HG03520 (cell line): ENCODE data around the gene ZGRF1.
"Not testable (repeated sequence)": the region's sequence is repeated elsewhere in the genome, so short reads cannot be mapped to it uniquely, and the experiment has no call there.

Experiments used
- ATAC-seq: cut with Tn5 transposase; IDR thresholded peaks from one replicate; pipeline ENCODE4 v1.9.1; 2021; ENCODE audit warnings: mild to moderate bottlenecking, moderate library complexity; ENCODE audit not compliant: unreplicated experiment

The ZGRF1 gene

DNA sequence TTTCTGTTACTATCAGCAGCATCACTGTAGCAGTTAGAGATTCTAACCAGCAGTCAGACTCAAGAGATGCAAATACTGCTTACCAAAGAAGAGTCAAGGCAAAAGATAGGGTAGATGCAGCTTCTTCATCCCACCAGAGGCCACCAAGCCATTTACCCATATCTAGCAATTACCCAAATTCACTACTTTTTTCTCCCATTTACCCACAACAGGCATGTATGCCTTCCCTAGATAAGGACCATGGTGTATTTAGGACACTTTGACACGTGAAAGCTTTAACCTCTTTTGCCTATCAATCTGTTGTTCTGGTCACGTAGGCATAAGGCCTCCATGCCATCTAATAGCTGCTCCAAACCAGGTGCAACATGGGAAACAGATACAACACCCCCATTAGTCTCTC lies 5.8 kb upstream of the ZGRF1 start:
- no peak for ATAC-seq

DNA sequence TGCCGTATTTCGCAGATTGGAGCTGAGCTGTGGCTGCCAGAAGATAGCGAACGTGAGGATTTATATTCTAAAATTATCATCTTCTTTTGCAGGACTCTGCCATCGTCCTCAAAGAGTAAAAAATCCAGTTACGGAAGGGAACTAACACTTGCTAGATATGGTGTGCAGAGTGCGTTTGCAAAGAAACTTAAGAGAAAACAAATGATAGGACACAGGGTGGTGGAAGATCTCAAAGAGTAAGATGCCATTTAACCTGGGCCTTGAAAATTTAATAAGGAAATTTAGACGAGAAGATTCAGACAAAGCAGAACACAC lies 800 bp upstream of the ZGRF1 start:
- ATAC-seq = no peak

DNA sequence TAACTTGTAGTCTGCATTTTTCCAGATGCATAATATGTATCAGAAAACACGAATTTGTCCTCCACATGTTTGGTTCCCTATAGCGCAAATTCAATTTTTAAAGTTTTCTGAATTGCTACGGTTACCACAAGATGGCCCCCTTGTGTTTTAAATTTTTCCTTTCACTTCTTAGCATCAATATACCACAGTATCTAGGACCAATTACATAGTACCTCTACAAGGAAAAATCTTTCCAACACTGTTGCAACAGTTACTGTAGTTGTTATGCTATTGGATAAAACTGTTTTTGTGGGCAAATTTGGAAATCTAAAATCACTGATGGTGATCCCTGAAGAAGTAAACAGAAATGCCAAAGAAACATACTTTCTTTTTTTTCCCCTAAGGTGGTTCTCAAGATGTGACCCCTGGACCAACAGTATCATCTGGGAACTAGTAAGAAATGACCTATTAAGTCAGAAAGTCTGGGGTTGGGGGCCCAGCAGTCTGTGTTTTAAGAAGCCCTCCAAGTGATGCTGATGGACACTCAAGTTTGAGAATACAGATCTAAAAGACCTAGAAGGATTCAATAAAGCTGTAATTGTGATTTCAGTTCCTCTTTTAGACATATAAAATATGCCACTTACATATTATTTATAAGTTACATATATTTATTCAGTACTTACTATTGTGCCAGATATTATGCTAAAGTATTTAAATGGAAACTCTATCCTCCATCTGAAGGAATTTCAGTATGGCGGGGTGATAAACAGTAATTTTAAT lies 3.1 kb downstream of the ZGRF1 start:
- no peak for ATAC-seq

DNA sequence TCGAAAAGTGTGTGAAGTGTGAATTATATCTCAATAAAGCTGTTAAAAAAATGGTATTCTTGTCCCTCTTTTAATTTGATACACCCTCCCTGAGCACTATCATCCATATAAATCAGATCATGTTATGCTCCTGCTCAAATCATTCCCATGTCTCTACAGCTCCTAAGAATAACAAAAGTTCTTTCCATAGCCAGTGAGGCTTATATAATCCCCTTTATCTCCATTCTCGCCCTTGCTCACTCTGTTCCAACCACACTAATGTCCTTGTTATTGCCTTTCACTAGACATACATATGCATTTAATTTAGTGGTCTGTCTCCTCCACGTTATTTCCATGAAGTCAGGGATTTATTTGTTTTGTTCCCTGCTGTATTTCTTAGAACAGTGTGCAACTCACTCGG lies 10.5 kb downstream of the ZGRF1 start:
- ATAC-seq = no peak

DNA sequence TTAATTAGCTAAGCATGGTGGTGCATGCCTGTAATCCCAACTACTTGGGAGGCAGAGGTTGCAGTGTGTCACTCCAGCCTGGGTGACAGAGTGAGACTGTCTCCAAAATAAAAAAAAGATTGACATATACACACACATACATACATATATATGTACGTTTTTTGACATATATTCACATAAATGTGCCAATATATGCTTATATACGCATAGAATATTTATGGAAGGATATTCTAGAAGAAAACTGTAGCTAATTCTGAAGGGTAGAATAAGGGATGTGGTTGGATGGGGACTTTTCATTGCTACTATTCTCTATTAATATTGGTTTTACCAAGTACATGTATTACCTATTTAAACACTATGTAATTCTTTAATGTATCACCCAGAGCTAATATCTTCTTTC lies 19.7 kb downstream of the ZGRF1 start:
- ATAC-seq = no peak

DNA sequence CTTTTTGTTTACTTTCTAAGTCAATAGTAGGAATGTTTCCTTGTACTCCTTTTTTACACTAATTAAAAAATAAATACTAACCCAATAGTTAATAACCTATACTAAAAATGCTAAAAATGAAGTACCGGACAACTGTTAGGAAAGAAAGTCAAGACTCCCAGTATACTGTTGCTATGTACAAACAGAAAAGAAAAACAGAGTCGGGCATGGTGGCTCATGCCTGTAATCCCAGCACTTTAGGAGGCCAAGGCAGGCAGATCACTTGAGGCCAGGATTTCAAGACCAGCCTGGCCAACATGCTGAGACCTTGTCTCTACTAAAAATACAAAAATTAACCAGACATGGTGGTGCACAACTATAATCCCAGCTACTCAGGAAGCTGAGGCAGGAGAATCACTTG lies 23.9 kb downstream of the ZGRF1 start:
- not testable (repeated sequence) for ATAC-seq

DNA sequence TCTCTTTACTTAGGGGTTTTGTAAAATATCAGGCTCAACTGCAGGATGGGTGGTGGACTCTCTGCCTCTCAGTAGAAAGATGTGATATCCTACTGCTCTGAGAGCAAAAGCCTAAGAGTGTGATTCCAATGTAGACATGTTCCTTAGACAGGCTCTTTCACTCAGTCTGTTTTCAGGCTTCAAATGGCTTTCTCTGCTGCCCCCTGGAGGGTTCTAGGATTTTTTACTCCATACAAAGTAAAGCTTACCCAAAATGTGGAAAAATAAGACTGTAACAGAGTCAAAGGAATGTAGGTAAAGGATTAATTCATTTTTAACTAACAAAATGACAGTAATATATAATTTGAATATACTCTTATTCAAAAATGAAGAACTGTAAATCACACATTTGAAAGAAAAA lies 32.1 kb downstream of the ZGRF1 start:
- no peak for ATAC-seq

DNA sequence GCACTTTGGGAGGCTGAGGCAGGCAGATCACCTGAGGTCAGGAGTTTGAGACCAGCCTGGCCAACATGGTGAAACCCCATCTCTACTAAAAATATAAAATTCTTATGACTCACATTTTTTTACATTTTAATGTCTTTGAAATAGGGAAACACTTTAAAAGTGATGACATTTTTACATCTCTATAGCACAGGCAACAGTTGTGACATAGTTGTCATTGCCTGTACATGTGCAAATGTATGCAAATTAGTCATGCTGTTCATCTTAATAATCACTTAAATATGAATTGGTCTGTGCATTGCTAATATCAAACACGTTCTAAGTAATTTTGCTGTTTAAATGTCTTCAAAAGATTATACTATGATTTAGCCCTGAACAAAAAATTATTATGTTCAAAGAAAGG lies 41.7 kb downstream of the ZGRF1 start:
- no peak for ATAC-seq

DNA sequence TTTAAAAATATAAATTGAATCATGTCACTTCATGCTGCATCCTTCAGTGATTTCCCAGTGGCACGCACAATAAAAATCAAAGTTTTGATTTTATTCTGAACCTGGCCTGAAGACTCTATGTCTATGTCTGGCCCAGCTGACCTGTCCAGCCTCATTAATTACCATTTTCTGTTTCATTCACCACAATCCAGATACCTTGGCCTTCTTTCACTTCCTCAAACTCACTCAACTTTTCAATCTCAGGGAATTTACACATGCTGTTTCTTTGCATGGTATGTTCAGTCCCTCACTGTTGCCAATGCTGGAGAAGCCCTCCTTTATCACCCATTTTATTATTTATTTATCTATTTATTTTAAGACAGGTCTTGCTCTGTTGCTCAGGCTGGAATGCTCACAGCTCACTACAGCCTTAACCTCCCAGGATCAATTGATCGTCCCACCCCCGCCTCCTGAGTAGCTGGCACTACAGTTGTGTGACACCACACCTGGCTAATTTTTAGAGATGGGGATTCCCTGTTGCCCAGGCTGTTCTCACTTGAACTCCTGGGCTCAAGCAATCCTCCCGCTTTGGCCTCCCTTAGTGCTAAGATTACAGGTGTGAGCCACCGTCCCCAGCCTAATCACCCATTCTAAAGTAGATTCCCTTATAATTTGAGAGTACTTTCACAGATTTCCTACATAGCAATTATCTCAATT lies 43.1 kb downstream of the ZGRF1 start:
- ATAC-seq = no peak

DNA sequence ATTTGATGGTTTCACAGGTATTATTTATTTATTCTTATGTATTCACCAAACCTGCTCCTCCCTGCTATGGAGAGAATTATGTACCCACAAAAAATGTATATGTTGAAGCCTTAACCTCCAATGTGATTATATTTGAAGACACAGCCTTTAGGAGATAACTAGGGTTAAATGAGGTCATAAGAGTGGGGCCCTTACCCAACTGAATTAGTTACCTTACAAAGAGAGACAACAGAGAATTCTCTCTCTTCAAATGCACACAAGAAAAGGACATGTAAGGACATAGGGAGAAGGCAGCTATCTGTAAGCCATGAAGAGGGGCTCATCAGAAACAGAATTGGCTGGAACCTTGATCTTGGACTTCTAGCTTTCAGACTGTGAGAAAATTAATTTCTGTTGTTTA lies 44.0 kb downstream of the ZGRF1 start:
- no peak for ATAC-seq

DNA sequence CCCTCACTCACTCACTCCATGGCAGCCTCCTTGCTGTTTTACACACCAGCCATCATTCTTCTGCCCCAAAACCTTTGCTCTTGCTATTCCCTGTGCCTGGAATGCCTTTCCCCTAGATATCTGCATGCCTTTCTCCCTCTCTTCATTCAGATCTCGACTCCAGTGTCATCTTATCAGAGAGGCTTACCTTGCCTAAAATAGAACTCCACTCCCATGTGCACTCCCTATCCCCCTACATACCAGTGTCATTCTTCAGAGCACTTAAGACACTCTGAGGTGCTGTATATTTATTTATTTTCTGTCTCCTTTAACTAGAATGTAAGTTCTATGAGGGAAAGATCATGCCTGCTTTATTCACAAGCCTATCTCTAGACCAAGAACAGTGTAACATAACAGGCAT lies 45.1 kb downstream of the ZGRF1 start:
- ATAC-seq = no peak

DNA sequence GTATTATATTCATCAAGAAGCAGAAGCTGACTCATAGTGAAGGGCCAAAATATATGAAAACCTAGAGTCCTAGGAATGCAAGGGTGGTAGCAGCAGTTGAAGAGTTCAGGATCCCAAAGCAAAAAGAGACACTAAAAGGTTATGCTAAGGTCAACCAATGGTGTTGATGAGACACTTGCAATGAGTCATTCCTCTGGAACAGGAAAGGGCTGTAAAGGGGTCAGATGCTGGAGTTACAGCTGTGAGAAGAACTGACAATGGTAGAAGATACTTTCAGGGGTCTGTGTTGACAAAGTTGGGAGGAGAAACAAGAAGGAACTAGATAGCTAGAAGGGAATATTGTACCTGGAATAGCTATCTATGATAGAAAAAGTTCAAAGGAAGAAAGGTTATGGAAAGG lies 47.5 kb downstream of the ZGRF1 start:
- ATAC-seq = no peak

DNA sequence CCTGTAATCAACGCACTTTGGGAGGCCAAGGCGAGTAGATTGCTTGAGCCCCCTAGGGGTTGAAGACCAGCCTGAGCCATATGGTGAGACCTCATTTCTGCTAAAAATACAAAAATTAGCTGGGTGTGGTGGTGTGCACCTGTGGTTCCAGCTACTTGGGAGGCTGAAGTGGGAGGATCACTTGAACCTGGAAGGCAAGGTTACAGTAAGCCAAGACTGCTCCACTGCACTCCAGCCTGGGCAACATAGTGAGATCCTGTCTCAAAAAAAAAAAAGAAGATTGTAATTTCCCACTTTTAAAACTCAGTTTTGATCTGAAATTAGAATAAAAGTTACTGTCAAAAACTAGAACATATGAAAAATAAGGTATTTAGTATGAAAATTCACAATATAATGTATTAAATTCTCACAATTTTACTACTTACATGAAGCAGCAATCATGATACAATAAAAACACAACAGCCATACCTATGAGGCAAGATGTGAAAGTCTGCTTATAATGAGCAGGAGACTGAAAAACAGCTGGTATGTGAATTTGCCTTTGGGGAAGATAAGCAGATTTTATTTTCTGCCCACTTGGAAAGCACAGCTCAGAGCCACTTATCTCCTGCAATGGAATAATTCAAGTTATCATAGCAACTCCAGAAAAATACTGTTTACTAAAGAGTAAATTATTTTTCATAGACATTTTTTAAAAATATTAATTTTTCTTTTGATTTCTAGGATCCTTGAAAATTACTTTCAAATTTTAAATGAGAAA lies 50.6 kb downstream of the ZGRF1 start:
- ATAC-seq = no peak

DNA sequence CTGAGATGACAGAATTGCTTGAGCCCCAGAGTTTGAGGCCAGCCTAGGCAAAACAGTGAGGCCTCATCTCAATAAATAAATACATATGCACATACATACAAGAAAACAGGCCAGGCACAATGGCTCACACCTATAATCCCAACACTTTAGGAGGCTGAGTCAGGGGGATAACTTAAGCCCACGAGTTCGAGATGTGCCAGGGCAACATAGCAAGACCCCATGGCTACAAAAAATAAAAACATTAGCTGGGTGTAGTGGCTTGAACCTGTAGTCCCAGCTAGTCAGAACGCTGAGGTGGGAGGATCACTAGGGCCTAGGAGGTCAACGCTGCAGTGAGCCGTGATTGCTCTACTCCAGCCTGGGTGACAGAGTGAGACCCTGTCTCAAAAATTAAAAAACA lies 69.2 kb downstream of the ZGRF1 start:
- no peak for ATAC-seq

DNA sequence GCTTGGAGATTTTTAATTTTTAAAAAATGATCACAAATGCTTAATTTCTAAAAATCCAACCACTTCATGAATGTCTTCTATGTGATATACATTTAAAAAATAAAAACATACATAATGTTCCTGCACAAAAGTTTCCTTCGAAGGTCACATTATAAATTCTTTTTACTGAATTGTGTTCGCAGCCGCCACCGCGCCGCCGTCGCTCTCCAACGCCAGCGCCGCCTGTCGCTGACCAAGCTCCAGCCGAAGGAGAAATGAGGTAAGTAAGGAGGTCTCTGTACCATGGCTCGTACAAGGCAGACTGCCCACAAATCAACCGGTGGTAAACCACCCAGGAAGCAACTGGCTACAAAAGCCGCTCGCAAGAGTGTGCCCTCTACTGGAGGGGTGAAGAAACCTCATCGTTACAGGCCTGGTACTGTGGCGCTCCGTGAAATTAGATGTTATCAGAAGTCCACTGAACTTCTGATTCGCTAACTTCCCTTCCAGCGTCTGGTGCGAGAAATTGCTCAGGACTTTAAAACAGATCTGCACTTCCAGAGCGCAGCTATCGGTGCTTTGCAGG lies 71.9 kb downstream of the ZGRF1 start:
- ATAC-seq = no peak

DNA sequence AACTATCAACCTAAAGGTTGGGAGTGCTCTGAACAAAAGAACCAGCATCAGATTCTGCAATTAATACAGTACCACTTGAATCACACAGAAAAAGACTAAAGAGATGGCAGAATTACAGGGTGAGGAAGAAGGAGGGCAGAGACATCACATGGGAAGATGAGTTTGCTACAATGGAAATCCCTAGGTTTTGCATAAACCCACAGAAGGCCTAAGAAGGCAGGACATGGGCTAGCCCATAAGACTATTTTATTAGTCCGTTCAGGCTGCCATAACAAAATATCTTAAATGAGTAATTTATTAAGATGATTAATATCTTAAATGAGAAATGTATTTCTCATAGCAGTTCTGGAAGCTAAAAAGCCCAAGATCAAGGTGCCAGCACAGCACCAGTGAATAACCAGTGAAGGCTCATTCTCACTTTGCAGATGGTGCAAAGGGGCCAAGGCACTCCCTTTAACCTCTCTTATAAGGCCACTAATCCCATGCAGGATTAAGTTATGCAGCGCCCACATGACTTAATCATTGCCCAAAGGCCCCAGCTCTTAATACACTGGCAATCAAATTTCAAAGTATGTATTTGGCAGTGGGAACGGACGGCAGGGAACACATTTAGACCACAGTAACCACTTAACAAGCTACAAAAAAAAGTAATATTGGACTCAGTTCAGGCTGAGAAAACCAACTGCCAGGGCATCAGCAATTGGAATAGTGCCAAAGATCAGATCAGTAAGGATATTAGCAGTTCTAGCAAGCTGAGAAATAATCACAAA lies 73.1 kb downstream of the ZGRF1 start:
- ATAC-seq = no peak

DNA sequence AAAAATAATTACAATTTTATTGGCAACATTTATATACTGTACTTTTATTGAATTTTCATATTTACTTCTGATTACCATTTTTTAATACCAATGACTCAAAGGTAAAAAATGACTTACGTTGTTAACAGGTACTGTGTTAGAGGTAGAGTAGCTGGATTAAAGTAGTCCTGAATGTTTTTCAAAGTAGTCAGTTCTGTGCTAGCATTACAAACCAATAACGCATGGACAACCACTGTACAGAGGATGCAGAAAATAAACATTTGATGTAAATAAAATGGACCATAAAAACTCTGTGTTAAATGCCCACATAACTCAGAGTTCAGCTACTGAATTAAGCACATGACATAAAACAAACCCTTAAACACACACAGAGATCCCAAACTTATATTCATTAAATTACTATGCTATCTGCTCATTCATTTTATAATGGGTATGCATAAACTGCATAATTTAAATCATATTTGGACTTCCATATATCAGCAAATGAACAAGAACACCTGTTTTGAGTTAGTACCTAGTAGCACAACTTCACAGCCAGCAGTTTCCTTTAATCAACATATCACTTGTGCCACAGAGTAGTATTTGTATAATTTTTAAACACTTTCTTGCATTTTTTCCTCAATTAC lies 74.3 kb downstream of the ZGRF1 start:
- no peak for ATAC-seq

DNA sequence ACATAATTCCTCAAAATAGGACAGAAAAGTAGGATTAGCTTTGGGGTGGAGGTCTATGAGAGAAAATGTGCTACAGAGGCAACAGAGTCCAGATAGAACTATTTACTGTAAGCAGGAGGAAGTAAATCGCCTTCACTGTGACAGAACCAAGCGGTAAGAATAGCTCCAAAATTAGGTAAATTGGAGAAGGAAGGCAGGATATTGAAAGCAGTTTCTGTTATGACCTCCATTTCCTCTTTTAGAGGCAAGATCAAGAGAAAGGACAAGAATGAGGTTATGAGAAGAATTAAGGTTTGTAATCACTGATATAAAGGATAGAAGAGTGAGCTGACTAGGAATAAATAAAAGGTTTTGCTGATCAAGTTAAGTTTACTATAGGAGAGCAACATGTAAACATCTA lies 76.6 kb downstream of the ZGRF1 start:
- ATAC-seq = no peak

DNA sequence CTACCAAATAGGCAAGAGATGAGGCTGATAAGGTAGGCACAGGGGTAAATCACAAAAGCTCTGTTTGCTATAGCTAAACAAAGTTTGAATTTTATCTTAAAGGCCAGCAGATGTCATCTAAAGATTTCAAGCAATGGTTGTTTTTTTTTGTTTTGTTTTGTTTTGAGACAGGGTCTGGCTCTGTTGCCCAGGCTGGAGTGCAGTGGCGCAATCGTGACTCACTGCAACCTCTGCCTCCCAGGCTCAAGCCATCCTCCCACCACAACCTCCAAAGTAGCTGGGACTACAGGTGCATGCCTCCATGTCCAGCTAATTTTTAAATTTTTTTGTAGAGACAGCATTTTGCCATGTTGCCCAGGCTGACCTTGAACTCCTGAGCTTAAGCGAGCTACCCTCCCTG lies 77.7 kb downstream of the ZGRF1 start:
- ATAC-seq = no peak

DNA sequence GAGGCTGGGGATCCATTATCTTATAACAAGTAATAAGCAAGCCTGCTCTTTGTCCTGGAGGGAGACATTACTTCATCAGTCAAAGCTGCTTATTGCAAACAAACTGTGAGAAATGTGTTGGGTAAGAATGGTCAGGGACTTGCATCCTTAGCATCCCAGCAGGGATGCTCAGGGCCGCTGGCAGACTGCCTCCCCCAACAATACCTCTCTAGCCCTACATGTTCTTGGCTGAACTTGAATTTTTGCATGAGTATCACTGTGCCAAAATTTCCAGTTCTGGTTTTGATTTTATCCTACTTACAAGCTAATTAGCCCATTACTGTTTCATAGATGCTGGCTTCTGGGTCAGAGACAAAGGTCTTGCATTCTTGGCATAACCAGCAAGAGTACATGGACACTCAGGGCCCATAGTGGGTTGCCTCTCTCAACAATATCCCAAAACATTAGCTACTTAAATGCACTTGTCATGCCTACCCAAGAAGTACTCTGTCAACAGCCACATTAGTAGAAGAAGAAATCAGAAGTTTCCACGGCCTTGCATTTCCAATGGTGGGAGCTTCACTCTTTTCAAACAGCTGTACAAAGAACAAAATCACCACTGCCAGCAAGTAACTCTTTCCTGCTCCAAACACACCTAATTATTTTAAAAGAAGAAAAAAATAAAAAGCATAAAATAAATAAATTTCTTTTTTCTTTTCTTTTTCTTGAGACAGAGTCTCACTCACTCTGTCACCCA lies 78.9 kb downstream of the ZGRF1 start:
- no peak for ATAC-seq
